GM23248 (cell line): ENCODE measurements around the gene CACNA2D1. TPM values are rescaled to one million over a fixed set of nuclear protein-coding genes. Genes with fewer than 3 reads are reported as not detected.

ENCODE experiments used
- DNase-seq: peaks from one replicate; pipeline ENCODE4 v3.0.0-alpha.2; 2015
- H2AFZ ChIP-seq: fragments of 200-600 bp; sonication (generic); 2 replicates; pipeline ENCODE4 v1.6.1; 2016; ENCODE audit warnings: antibody characterized with exemption
- H3F3A ChIP-seq: fragments of 200-600 bp; sonication (generic); 2 replicates; pipeline ENCODE4 v1.6.1; 2016; ENCODE audit warnings: mild to moderate bottlenecking, antibody characterized with exemption, mixed run types; ENCODE audit not compliant: insufficient read depth
- H3K27ac ChIP-seq: fragments of 200-600 bp; sonication (generic); 2 replicates; pipeline ENCODE4 v1.5.1; 2016; ENCODE audit warnings: mild to moderate bottlenecking
- H3K27me3 ChIP-seq: fragments of 200-600 bp; sonication (generic); replicated peaks from 2 replicates; pipeline ENCODE4 v1.6.1; 2016; ENCODE audit warnings: mild to moderate bottlenecking; ENCODE audit not compliant: insufficient read depth
- H3K36me3 ChIP-seq: fragments of 200-600 bp; sonication (generic); 2 replicates; pipeline ENCODE4 v1.6.1; 2016; ENCODE audit warnings: low read depth, mild to moderate bottlenecking
- H3K4me1 ChIP-seq: fragments of 200-600 bp; sonication (generic); 2 replicates; pipeline ENCODE4 v1.6.1; 2016; ENCODE audit warnings: mild to moderate bottlenecking; ENCODE audit not compliant: insufficient read depth
- H3K4me2 ChIP-seq: fragments of 200-600 bp; sonication (generic); one replicate; pipeline ENCODE4 v1.6.1; 2016; ENCODE audit warnings: mild to moderate bottlenecking; ENCODE audit not compliant: unreplicated experiment
- H3K4me3 ChIP-seq: fragments of 200-600 bp; sonication (generic); 2 replicates; pipeline ENCODE4 v1.5.1; 2016; ENCODE audit warnings: mild to moderate bottlenecking
- H3K79me2 ChIP-seq: fragments of 200-600 bp; sonication (generic); 2 replicates; pipeline ENCODE4 v1.6.1; 2016; ENCODE audit warnings: mild to moderate bottlenecking; ENCODE audit not compliant: insufficient read depth
- H3K9ac ChIP-seq: fragments of 200-600 bp; sonication (generic); 2 replicates; pipeline ENCODE4 v1.6.1; 2016; ENCODE audit warnings: mild to moderate bottlenecking
- H3K9me2 ChIP-seq: fragments of 200-600 bp; sonication (generic); 2 replicates; pipeline ENCODE4 v1.6.1; 2016; ENCODE audit warnings: mixed run types, mild to moderate bottlenecking, moderate library complexity; ENCODE audit not compliant: insufficient read depth
- H3K9me3 ChIP-seq: fragments of 200-600 bp; sonication (generic); one replicate; pipeline ENCODE4 v1.6.1; 2017; ENCODE audit warnings: low read depth
- H4K20me1 ChIP-seq: fragments of 200-600 bp; sonication (generic); 2 replicates; pipeline ENCODE4 v1.6.0; 2016; ENCODE audit not compliant: insufficient read depth
- EZH2 ChIP-seq: fragments of 200-600 bp; sonication (generic); IDR thresholded peaks from 2 replicates; pipeline ENCODE4 v1.6.1; 2018; ENCODE audit warnings: antibody characterized with exemption, mild to moderate bottlenecking; ENCODE audit not compliant: insufficient read depth, poor library complexity, severe bottlenecking
- EZH2phosphoT487 ChIP-seq: fragments of 200-600 bp; sonication (generic); IDR thresholded peaks from 2 replicates; pipeline ENCODE4 v1.6.1; 2018; ENCODE audit warnings: antibody characterized with exemption, moderate library complexity, mild to moderate bottlenecking, low read depth; ENCODE audit not compliant: insufficient read depth
- WGBS, 2 experiments: methylation state at CpG; one replicate each; pipeline ENCODE4 v1.1.6; 2015 to 2017; ENCODE audit warnings: low lambda C conversion rate in 2 of 2, low coverage in 1 of 2; ENCODE audit errors: missing lambda C conversion rate in 2 of 2; 5-methylcytosine and 5-hydroxymethylcytosine counted together
- in situ Hi-C: fragments of 300-500 bp; cut with MboI; formaldehyde crosslinking; loops from 2 replicates; pipeline ENCODE4 v1.15.0; 2020
- polyA plus RNA-seq: library from polyadenylated mRNA; unstranded; fragments of >200 nt; fragmentation: Nextera tagmentation; extraction: Ambion mirVana; gene quantifications from 2 replicates; pipeline ENCODE4 v1.2.1, GENCODE V29; 2016
- total RNA-seq: library from RNA; depleted of rRNA; stranded (reverse); fragments of >200 nt; shearing (Covaris generic); gene quantifications from 2 replicates; pipeline ENCODE4 v1.2.3, GENCODE V29; 2014

CACNA2D1 gene
- total and polyA plus RNA-seq, 2 experiments from 2014 or later, result 7.7 to 21.2 TPM

DNA sequence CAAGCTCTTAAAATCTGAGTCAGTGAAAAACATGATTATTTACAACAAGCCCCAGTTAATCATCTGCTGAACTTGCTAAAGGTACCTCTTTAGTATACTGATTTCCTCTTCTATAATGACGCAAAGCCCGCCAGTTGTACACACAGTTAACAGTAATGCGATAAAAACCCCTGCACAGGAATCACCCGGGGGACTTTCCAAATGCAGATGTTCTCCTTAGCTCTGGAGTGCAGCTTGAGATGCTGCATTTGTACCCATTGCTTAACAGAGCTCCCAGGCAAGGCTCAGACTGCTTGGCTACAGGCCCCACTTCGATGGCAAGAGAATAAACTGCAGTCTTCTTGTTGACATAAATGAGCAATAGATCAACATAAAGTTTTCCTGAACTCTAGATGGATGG is 394.1 kb downstream of the CACNA2D1 start:
- Histone ChIP-seq H3K36me3 (no peaks in the 10 kb centered on the region), H3K27me3 (no peaks in the 10 kb centered on the region), H3K27ac (peak overlapping the region; percentile 53; the same call in 1 of the 2 replicates), H3K4me3 (no peak overlapping the region), H3K9me2 (no peaks in the 10 kb centered on the region), H3K9me3 (no peaks in the 10 kb centered on the region), H3F3A (peaks cover 27% of the 10 kb centered on the region), H3K79me2 (no peaks in the 10 kb centered on the region), H3K4me1 (peaks cover 23% of the 10 kb centered on the region), H2AFZ (no peak overlapping the region), H3K4me2 (peak overlapping the region; percentile 34), H4K20me1 (no peaks in the 10 kb centered on the region), H3K9ac (peak overlapping the region; percentile 17; the same call in 1 of the 2 replicates)
- peak; percentile 39 for DNase-seq
- 72% methylated on average over 5 of the region's 5 CpGs for WGBS, 2 experiments
- TF ChIP-seq EZH2phosphoT487 (no peak), EZH2 (no peak)
- in situ Hi-C loops, result loop anchor here (10.0 to 25.0 kb wide), 3 partner anchors 438 to 688 kb away; no protein-coding TSS in a partner anchor

DNA sequence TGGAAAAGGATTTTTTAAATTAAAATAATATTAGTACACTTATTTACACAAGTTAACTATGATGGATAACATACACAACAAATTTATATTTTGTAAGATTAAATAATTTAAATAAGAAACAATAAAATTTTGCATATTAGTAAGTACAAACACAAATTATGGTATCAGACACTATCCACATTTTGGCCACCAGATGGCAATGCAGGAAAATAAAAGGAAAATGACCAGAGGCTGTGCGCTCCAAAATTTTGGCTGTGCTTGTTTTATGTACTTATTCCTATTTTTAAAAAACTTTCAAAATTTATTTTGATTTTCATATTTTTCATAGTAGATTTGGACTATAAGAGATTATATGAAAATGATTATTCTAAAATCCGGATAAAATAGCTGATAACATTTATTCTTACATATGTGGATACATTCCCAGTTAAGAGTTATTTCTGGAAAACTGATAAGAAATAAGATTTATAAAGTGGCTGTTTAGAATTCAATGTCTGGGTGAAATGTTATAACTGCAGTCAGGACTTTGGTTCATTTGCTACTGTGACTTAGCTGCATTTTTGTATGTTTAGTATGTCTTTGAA is 399.0 kb downstream of the CACNA2D1 start:
- H3K4me3 ChIP-seq, result no peak overlapping the region
- H3K9me3 ChIP-seq, result no peaks in the 10 kb centered on the region
- 5 to 8% methylated on average over 2 of the region's 2 CpGs for WGBS, 2 experiments
- no peaks in the 10 kb centered on the region for H3K79me2 ChIP-seq
- H3K4me1 ChIP-seq, result peaks cover 17% of the 10 kb centered on the region
- no peaks in the 10 kb centered on the region for H3K27me3 ChIP-seq
- no peak overlapping the region for H2AFZ ChIP-seq
- H3K4me2 ChIP-seq, result no peak overlapping the region
- H3K9ac ChIP-seq, result no peak overlapping the region
- H3K27ac ChIP-seq, result no peak overlapping the region
- TF ChIP-seq EZH2 (no peak), EZH2phosphoT487 (no peak)
- peak; percentile 72 for DNase-seq
- no peaks in the 10 kb centered on the region for H4K20me1 ChIP-seq
- no peaks in the 10 kb centered on the region for H3K9me2 ChIP-seq
- in situ Hi-C loops, result loop anchor here (10.0 to 25.0 kb wide), 3 partner anchors 443 to 693 kb away; no protein-coding TSS in a partner anchor
- peaks cover 9% of the 10 kb centered on the region for H3F3A ChIP-seq
- H3K36me3 ChIP-seq, result no peaks in the 10 kb centered on the region

DNA sequence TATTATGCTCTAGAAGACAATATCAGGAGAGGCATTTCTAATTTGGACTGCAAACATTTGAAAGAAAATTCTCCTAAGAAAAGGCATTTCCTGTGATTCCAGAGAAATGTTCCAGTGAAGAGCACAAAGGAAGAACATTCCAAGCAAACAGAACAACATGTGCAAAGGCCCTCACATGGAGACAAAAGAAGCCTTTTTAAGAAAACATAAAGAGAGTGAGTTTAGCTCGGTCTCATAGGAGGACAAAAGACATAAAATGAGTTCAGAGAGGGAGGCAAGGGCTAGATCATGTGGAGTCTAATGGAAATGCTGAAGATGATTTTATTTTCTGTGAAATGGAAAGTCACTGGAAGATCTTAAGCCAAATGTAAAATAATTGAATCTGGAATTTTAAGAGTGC is 404.0 kb downstream of the CACNA2D1 start:
- no peaks in the 10 kb centered on the region for H3K27me3 ChIP-seq
- no peak for DNase-seq

DNA sequence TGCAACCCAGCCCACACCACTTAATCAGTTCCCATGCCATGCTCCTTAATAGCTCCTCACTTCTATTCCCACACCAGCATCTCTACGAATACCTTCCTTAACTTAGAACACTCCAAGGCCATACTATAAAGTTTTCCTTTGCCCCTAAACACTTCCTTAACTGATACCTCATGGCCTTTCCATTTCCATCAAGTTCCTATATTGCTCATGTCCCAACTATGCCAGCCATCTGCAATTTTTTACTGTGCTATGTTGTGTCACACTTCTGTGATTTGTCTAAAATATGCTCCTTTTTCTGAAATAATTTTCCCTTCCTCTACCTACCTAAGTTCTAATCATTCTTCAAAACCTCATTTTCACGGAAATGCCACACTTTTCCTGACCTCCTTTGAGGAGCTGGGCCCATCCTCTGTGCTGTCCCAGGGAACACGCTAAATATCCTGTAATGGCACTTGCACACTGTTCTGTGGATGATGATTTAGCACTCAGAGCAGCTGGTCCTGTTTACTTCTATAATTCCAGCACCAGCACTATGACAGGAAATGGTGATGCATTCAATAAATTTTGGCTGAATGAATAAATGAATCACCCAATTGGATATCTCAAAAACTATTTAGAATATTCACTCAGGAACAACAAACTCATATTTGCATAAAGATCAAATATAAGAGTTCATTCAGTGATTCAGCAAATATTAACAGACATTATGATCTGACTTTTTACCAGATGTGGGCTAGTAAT is 407.3 kb downstream of the CACNA2D1 start:
- Histone ChIP-seq H2AFZ (0 out of 2 replicates have a peak overlapping the region, but pooled peaks have one; percentile 22), H3K4me1 (peaks cover 50% of the 10 kb centered on the region), H3K9ac (no peak overlapping the region), H3K9me3 (no peaks in the 10 kb centered on the region), H3K4me3 (peak overlapping the region; percentile 36), H3K9me2 (no peaks in the 10 kb centered on the region), H3F3A (peaks cover 28% of the 10 kb centered on the region), H4K20me1 (no peaks in the 10 kb centered on the region), H3K27me3 (no peaks in the 10 kb centered on the region), H3K36me3 (no peaks in the 10 kb centered on the region), H3K79me2 (no peaks in the 10 kb centered on the region), H3K27ac (peak overlapping the region; percentile 72), H3K4me2 (peak overlapping the region; percentile 51)
- peak; percentile 87 for DNase-seq
- in situ Hi-C loops, result loop anchor here (25.0 kb wide), 2 partner anchors 451 to 701 kb away; no protein-coding TSS in a partner anchor
- TF ChIP-seq EZH2 (no peak), EZH2phosphoT487 (no peak)
- WGBS, 2 experiments, result 20 to 21% methylated on average over 3 of the region's 3 CpGs

More for the DNA sequence above, 404.0 kb downstream of the CACNA2D1 start:
- Histone ChIP-seq H3F3A (peaks cover 28% of the 10 kb centered on the region), H3K9ac (no peak overlapping the region), H4K20me1 (no peaks in the 10 kb centered on the region), H2AFZ (no peak overlapping the region), H3K9me2 (no peaks in the 10 kb centered on the region), H3K4me3 (no peak overlapping the region), H3K9me3 (no peaks in the 10 kb centered on the region), H3K36me3 (no peaks in the 10 kb centered on the region), H3K4me1 (peaks cover 55% of the 10 kb centered on the region), H3K27ac (no peak overlapping the region), H3K4me2 (no peak overlapping the region), H3K79me2 (no peaks in the 10 kb centered on the region)
- no peak for TF ChIP-seq EZH2
- TF ChIP-seq EZH2phosphoT487, result no peak
- 96 to 97% methylated on average over 1 of the region's 1 CpG for WGBS, 2 experiments
- in situ Hi-C loops, result loop anchor here (10.0 to 25.0 kb wide), 3 partner anchors 448 to 698 kb away; no protein-coding TSS in a partner anchor
